ENCODE results near the gene BSND.

DNA sequence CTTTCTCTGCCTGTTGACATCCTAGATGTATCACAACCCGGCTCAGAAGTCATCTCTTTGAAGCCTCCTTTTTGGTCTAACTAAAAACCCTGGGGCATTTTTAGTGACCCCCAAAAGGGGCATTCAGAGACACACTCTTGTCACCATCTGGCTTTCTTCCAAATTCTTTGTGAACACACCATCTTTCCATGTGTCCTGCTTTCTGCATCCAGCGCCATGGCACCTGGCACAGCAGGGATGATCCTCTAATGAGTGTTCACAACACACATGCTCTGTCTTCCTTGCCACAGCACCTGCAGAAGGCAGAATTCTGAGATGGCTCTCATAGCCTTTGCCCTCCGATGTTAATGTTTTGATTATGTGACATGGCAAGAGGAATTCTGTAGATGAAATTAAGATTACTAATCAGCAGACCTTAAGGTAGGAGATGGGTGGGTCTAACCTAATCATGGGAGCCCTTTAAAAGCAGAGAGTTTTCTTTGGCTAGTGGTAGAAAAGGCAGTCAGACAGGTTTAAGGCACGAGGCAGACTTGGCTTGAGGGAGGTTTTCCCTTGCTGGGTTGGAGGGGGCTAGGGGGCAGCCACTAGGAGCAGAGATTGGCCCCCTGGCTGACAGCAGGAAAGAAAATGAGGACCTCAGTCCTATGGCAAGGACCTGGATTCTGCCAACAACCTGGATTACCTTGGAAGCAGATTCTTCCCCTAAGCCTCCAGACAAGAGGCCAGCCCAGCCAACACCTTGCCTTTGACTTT, 23.2 kb upstream of the BSND start:
- TF ChIP-seq POLR2AphosphoS5 (IDR thresholded peaks at IDR 0.05), result no peak
- TF ChIP-seq, protein P1, sequence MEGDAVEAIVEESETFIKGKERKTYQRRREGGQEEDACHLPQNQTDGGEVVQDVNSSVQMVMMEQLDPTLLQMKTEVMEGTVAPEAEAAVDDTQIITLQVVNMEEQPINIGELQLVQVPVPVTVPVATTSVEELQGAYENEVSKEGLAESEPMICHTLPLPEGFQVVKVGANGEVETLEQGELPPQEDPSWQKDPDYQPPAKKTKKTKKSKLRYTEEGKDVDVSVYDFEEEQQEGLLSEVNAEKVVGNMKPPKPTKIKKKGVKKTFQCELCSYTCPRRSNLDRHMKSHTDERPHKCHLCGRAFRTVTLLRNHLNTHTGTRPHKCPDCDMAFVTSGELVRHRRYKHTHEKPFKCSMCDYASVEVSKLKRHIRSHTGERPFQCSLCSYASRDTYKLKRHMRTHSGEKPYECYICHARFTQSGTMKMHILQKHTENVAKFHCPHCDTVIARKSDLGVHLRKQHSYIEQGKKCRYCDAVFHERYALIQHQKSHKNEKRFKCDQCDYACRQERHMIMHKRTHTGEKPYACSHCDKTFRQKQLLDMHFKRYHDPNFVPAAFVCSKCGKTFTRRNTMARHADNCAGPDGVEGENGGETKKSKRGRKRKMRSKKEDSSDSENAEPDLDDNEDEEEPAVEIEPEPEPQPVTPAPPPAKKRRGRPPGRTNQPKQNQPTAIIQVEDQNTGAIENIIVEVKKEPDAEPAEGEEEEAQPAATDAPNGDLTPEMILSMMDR (IDR thresholded peaks at IDR 0.05; ENCODE audit: poor library complexity, severe bottlenecking), result no peak
- TF ChIP-seq RAD21 (conservative IDR thresholded peaks at IDR 0.05), result no peak

Data from neural cell (in vitro differentiated cells).